Astrocyte (in vitro differentiated cells and primary cell): ENCODE measurements around the gene SURF1. TPM values are rescaled to one million over a fixed set of nuclear protein-coding genes. Genes with fewer than 3 reads are reported as not detected.

Source experiments
- DNase-seq: peaks from one replicate; pipeline ENCODE4 v3.0.0-alpha.2; 2010; ENCODE audit warnings: low read depth
- FAIRE-seq: peaks from 2 replicates; lab custom pipeline; 2011; peaks lifted over from hg19 to GRCh38; lab: Jason Lieb, UNC
- H2AFZ ChIP-seq: 2 replicates; pipeline ENCODE4 v1.6.0; 2012; ENCODE audit warnings: low read depth, low read length, inconsistent platforms
- H3K27ac ChIP-seq: 2 replicates; pipeline ENCODE4 v1.5.1; 2011; ENCODE audit warnings: low read depth, low read length, inconsistent platforms
- H3K27me3 ChIP-seq: 2 replicates; pipeline ENCODE4 v1.6.0; 2011; ENCODE audit warnings: low read length, inconsistent platforms; ENCODE audit not compliant: insufficient read depth
- H3K36me3 ChIP-seq: 2 replicates; pipeline ENCODE4 v1.5.1; 2011; ENCODE audit warnings: low read length, inconsistent platforms; ENCODE audit not compliant: insufficient read depth
- H3K4me1 ChIP-seq: 2 replicates; pipeline ENCODE4 v1.5.1; 2011; ENCODE audit warnings: low read length, inconsistent platforms; ENCODE audit not compliant: insufficient read depth
- H3K4me2 ChIP-seq: 2 replicates; pipeline ENCODE4 v1.6.0; 2012; ENCODE audit warnings: low read length, inconsistent platforms
- H3K4me3 ChIP-seq: 2 replicates; pipeline ENCODE4 v1.5.1; 2011; ENCODE audit warnings: low read depth, mild to moderate bottlenecking, low read length, inconsistent platforms; ENCODE audit not compliant: insufficient read depth
- H3K79me2 ChIP-seq: 2 replicates; pipeline ENCODE4 v1.6.0; 2012; ENCODE audit warnings: mild to moderate bottlenecking, low read length, inconsistent platforms; ENCODE audit not compliant: insufficient read depth
- H3K9ac ChIP-seq: 2 replicates; pipeline ENCODE4 v1.6.0; 2012; ENCODE audit warnings: mild to moderate bottlenecking, low read length, inconsistent platforms
- H3K9me3 ChIP-seq: 2 replicates; pipeline ENCODE4 v1.5.1; 2012; ENCODE audit warnings: low read depth, mild to moderate bottlenecking, low read length, inconsistent platforms; ENCODE audit not compliant: insufficient read depth
- H4K20me1 ChIP-seq: 2 replicates; pipeline ENCODE4 v1.6.0; 2012; ENCODE audit warnings: low read length, inconsistent platforms; ENCODE audit not compliant: insufficient read depth
- H3K27ac Mint-ChIP-seq: one replicate; pipeline ENCODE4 v1.8.0; 2021; ENCODE audit warnings: mild to moderate bottlenecking, mixed read lengths; ENCODE audit not compliant: unreplicated experiment
- H3K27me3 Mint-ChIP-seq: one replicate; pipeline ENCODE4 v1.8.0; 2021; ENCODE audit warnings: low read depth, mixed read lengths; ENCODE audit not compliant: unreplicated experiment
- H3K36me3 Mint-ChIP-seq: one replicate; pipeline ENCODE4 v1.8.0; 2021; ENCODE audit warnings: low read depth, mixed read lengths; ENCODE audit not compliant: unreplicated experiment
- H3K4me1 Mint-ChIP-seq: one replicate; pipeline ENCODE4 v1.8.0; 2021; ENCODE audit warnings: low read depth, mixed read lengths; ENCODE audit not compliant: unreplicated experiment
- H3K4me3 Mint-ChIP-seq: one replicate; pipeline ENCODE4 v1.8.0; 2021; ENCODE audit warnings: mild to moderate bottlenecking, moderate library complexity, mixed read lengths; ENCODE audit not compliant: unreplicated experiment
- H3K9me3 Mint-ChIP-seq: one replicate; pipeline ENCODE4 v1.8.0; 2021; ENCODE audit warnings: mild to moderate bottlenecking, mixed read lengths; ENCODE audit not compliant: unreplicated experiment
- CTCF ChIP-seq: IDR thresholded peaks from 2 replicates; pipeline ENCODE4 v1.5.1; 2011; ENCODE audit warnings: low read depth, mild to moderate bottlenecking, inconsistent platforms, low read length, moderate library complexity; ENCODE audit not compliant: insufficient read depth
- EZH2 ChIP-seq: IDR thresholded peaks from 2 replicates; pipeline ENCODE4 v1.6.1; 2012; ENCODE audit warnings: mild to moderate bottlenecking, low read length, inconsistent platforms; ENCODE audit not compliant: insufficient read depth
- total RNA-seq: library from RNA; stranded (reverse); gene quantifications from 2 replicates; pipeline ENCODE4 v1.2.1, GENCODE V29; 2021

The SURF1 gene
- total RNA-seq, 1 donor from 2014 or later = 35.9 TPM

- FAIRE-seq = no peak
- Mint-ChIP-seq H3K4me1 (peaks cover 3% of the 10 kb centered on the region), H3K36me3 (peaks cover 16% of the 10 kb centered on the region), H3K27me3 (no peaks in the 10 kb centered on the region), H3K4me3 (no peak overlapping the region), H3K9me3 (no peaks in the 10 kb centered on the region), H3K27ac (no peak overlapping the region)
- no peak overlapping the region for H3K4me3 ChIP-seq
- no peak overlapping the region for H3K27ac ChIP-seq
- H4K20me1 ChIP-seq = peaks cover 16% of the 10 kb centered on the region
- no peaks in the 10 kb centered on the region for H3K9me3 ChIP-seq
- peaks cover 26% of the 10 kb centered on the region for H3K36me3 ChIP-seq
- H3K27me3 ChIP-seq = no peaks in the 10 kb centered on the region
- DNase-seq = no peak
- peaks cover 15% of the 10 kb centered on the region for H3K79me2 ChIP-seq
- no peak overlapping the region for H3K4me2 ChIP-seq
- H3K4me1 ChIP-seq = peaks cover 5% of the 10 kb centered on the region
- no peak overlapping the region for H3K9ac ChIP-seq
- no peak overlapping the region for H2AFZ ChIP-seq
- no peak for TF ChIP-seq CTCF
These were observed 14.8 kb downstream of the SURF1 start for GRCh38 chr9:133341369-133342068.

- Histone ChIP-seq H3K4me1 (no peaks in the 10 kb centered on the region), H3K36me3 (peaks cover 26% of the 10 kb centered on the region), H3K4me3 (no peak overlapping the region), H3K27me3 (no peaks in the 10 kb centered on the region), H2AFZ (no peak overlapping the region), H3K27ac (no peak overlapping the region), H3K9me3 (no peaks in the 10 kb centered on the region), H3K79me2 (peaks cover 12% of the 10 kb centered on the region), H4K20me1 (peaks cover 10% of the 10 kb centered on the region), H3K4me2 (no peak overlapping the region), H3K9ac (no peak overlapping the region)
- no peak overlapping the region for H3K4me3 Mint-ChIP-seq
- DNase-seq (no peak), FAIRE-seq (no peak)
- H3K27ac Mint-ChIP-seq = no peak overlapping the region
- H3K36me3 Mint-ChIP-seq = peaks cover 14% of the 10 kb centered on the region
- no peaks in the 10 kb centered on the region for H3K27me3 Mint-ChIP-seq
- TF ChIP-seq CTCF = no peak
- no peak for TF ChIP-seq EZH2
- no peaks in the 10 kb centered on the region for H3K4me1 Mint-ChIP-seq
- H3K9me3 Mint-ChIP-seq = no peaks in the 10 kb centered on the region
These were observed 15.4 kb downstream of the SURF1 start for GRCh38 chr9:133340916-133341315.

- H3K27me3 Mint-ChIP-seq = no peaks in the 10 kb centered on the region
- H4K20me1 ChIP-seq = peaks cover 3% of the 10 kb centered on the region
- H3K4me3 ChIP-seq = no peak overlapping the region
- H3K9ac ChIP-seq = no peak overlapping the region
- no peak overlapping the region for H3K27ac Mint-ChIP-seq
- no peaks in the 10 kb centered on the region for H3K4me1 Mint-ChIP-seq
- H3K36me3 Mint-ChIP-seq = peaks cover 15% of the 10 kb centered on the region
- no peaks in the 10 kb centered on the region for H3K27me3 ChIP-seq
- FAIRE-seq (no peak), DNase-seq (no peak)
- H3K4me1 ChIP-seq = peaks cover 2% of the 10 kb centered on the region
- no peak overlapping the region for H2AFZ ChIP-seq
- peaks cover 12% of the 10 kb centered on the region for H3K79me2 ChIP-seq
- no peak overlapping the region for H3K4me2 ChIP-seq
- H3K4me3 Mint-ChIP-seq = no peak overlapping the region
- H3K9me3 Mint-ChIP-seq = no peaks in the 10 kb centered on the region
- TF ChIP-seq CTCF = no peak
- TF ChIP-seq EZH2 = no peak
- H3K27ac ChIP-seq = no peak overlapping the region
- no peaks in the 10 kb centered on the region for H3K9me3 ChIP-seq
- peaks cover 23% of the 10 kb centered on the region for H3K36me3 ChIP-seq
These were observed 16.0 kb downstream of the SURF1 start for GRCh38 chr9:133340256-133340655.
